NCI-H345 treated with DMSO at 0.1 percent for 48 hours (cell line): Measurements from ENCODE around the gene FAR1.
A peak's percentile ranks its signal among the peaks of the same experiment; 100 is the strongest.
"Not testable (repeated sequence)": the region's sequence is repeated elsewhere in the genome, so short reads cannot be mapped to it uniquely, and the experiment has no call there.

Experiments
- DNase-seq: peaks from one replicate; lab custom pipeline; 2025; ENCODE audit not compliant: unreplicated experiment; lab: John Stamatoyannopoulos, UW

The FAR1 gene

GRCh38 chr11:13668102-13668956 lies at the start of gene FAR1:
FAR1 (plus strand) TSS chr11:13668668; CDS start chr11:13694766, 26,098 bp downstream.
- DNase-seq, result peak; percentile 94

- DNase-seq, result no peak
Measured at GRCh38 chr11:13620063-13620462, 48.4 kb upstream of the FAR1 start.

- DNase-seq, result not testable (repeated sequence)
Measured at GRCh38 chr11:13626818-13627217, 41.6 kb upstream of the FAR1 start.

GRCh38 chr11:13628634-13629033 lies 39.8 kb upstream of the FAR1 start:
- not testable (repeated sequence) for DNase-seq

GRCh38 chr11:13629779-13630178 lies 38.7 kb upstream of the FAR1 start:
- no peak for DNase-seq

- DNase-seq, result no peak
Measured at GRCh38 chr11:13635290-13635689, 33.2 kb upstream of the FAR1 start.

- DNase-seq, result no peak
Measured at GRCh38 chr11:13635804-13636203, 32.7 kb upstream of the FAR1 start.

GRCh38 chr11:13637125-13638069 lies 31.1 kb upstream of the FAR1 start:
- DNase-seq, result no peak

- DNase-seq, result no peak
Measured at GRCh38 chr11:13638422-13638821, 30.0 kb upstream of the FAR1 start.

- no peak for DNase-seq
Measured at GRCh38 chr11:13644997-13645687, 23.3 kb upstream of the FAR1 start.

- DNase-seq, result no peak
Measured at GRCh38 chr11:13647391-13647790, 21.1 kb upstream of the FAR1 start.

GRCh38 chr11:13649619-13650018 lies 18.8 kb upstream of the FAR1 start:
- DNase-seq, result no peak

- DNase-seq, result not testable (repeated sequence)
Measured at GRCh38 chr11:13651515-13651914, 17.0 kb upstream of the FAR1 start.

- DNase-seq, result no peak
Measured at GRCh38 chr11:13661074-13661623, 7.3 kb upstream of the FAR1 start.

GRCh38 chr11:13663631-13664071 lies 4.8 kb upstream of the FAR1 start:
- DNase-seq, result no peak

- DNase-seq, result no peak
Measured at GRCh38 chr11:13664351-13664750, 4.1 kb upstream of the FAR1 start.

GRCh38 chr11:13666708-13667107 lies 1.8 kb upstream of the FAR1 start:
- DNase-seq, result peak; percentile 14

- no peak for DNase-seq
Measured at GRCh38 chr11:13667245-13667644, 1.2 kb upstream of the FAR1 start.

- DNase-seq, result no peak
Measured at GRCh38 chr11:13667795-13668101, 720 bp upstream of the FAR1 start.

- DNase-seq, result no peak
Measured at GRCh38 chr11:13668957-13669521, 571 bp downstream of the FAR1 start.
